Mesodermal cell (in vitro differentiated cells): Measurements from ENCODE around the gene HNF1B.

ENCODE experiments used
- H3K27ac ChIP-seq: 2 replicates; pipeline ENCODE4 v1.7.0; 2013; ENCODE audit warnings: mild to moderate bottlenecking, low read depth, low read length, moderate library complexity; ENCODE audit not compliant: severe bottlenecking
- H3K36me3 ChIP-seq: 2 replicates; pipeline ENCODE4 v1.7.1; 2013; ENCODE audit warnings: mild to moderate bottlenecking, low read length, moderate library complexity; ENCODE audit not compliant: control insufficient read depth, insufficient read depth
- H3K4me1 ChIP-seq: one replicate; pipeline ENCODE4 v1.7.1; 2013; ENCODE audit warnings: mild to moderate bottlenecking, low read length; ENCODE audit not compliant: insufficient read depth, control insufficient read depth, poor library complexity, severe bottlenecking
- H3K4me3 ChIP-seq: 2 replicates; pipeline ENCODE4 v1.7.0; 2013; ENCODE audit warnings: low read length, control low read depth, mild to moderate bottlenecking; ENCODE audit not compliant: insufficient read depth, poor library complexity, severe bottlenecking; ENCODE audit errors: extremely low read depth
- H3K9me3 ChIP-seq: 2 replicates; pipeline ENCODE4 v1.7.1; 2013; ENCODE audit warnings: mild to moderate bottlenecking, low read length, moderate library complexity; ENCODE audit not compliant: control insufficient read depth
- WGBS, 2 experiments: methylation state at CpG; one replicate each; pipeline ENCODE4 v1.1.5; 2013; ENCODE audit warnings: missing lambda C conversion rate in 2 of 2; ENCODE audit not compliant: insufficient coverage in 2 of 2; 5-methylcytosine and 5-hydroxymethylcytosine counted together

Gene HNF1B

GRCh38 chr17:37648555-37648954 is 96.3 kb downstream of the HNF1B start:
- Histone ChIP-seq H3K9me3 (no peaks in the 10 kb centered on the region), H3K4me1 (peaks cover 15% of the 10 kb centered on the region), H3K4me3 (no peak overlapping the region), H3K27ac (peak overlapping the region; percentile 73), H3K36me3 (no peaks in the 10 kb centered on the region)
- WGBS, 2 experiments = 55 to 65% methylated on average over 1 to 2 of the region's 2 CpGs

- Histone ChIP-seq H3K4me1 (peaks cover 15% of the 10 kb centered on the region), H3K9me3 (no peaks in the 10 kb centered on the region), H3K36me3 (no peaks in the 10 kb centered on the region), H3K27ac (no peak overlapping the region), H3K4me3 (no peak overlapping the region)
- 86 to 100% methylated on average over 1 of the region's 1 CpG for WGBS, 2 experiments
These were observed 97.0 kb downstream of the HNF1B start for GRCh38 chr17:37647856-37648255.

- Histone ChIP-seq H3K27ac (no peak overlapping the region), H3K4me1 (peaks cover 14% of the 10 kb centered on the region), H3K4me3 (peak overlapping the region; percentile 90), H3K9me3 (no peaks in the 10 kb centered on the region), H3K36me3 (peaks cover 28% of the 10 kb centered on the region)
- WGBS, 2 experiments = 85% methylated on average over 3 of the region's 3 CpGs
These were observed 101.0 kb downstream of the HNF1B start for GRCh38 chr17:37643869-37644268.

GRCh38 chr17:37643118-37643766 is 101.6 kb downstream of the HNF1B start, which contains the start of gene DDX52:
DDX52 (minus strand) TSS chr17:37643446; CDS start chr17:37643420, 26 bp downstream.
- H3K4me1 ChIP-seq = peaks cover 10% of the 10 kb centered on the region
- 0 to 1% methylated on average over 27 to 32 of the region's 43 CpGs for WGBS, 2 experiments

GRCh38 chr17:37642681-37643080 is 102.2 kb downstream of the HNF1B start:
- H3K27ac ChIP-seq = peak overlapping the region; percentile 63
- WGBS, 2 experiments = 0 to 4% methylated on average over 3 of the region's 7 CpGs
- no peaks in the 10 kb centered on the region for H3K9me3 ChIP-seq
- H3K36me3 ChIP-seq = peaks cover 36% of the 10 kb centered on the region
- H3K4me3 ChIP-seq = peak overlapping the region; percentile 90
- peaks cover 5% of the 10 kb centered on the region for H3K4me1 ChIP-seq

More at GRCh38 chr17:37643118-37643766, 101.6 kb downstream of the HNF1B start, which contains the start of gene DDX52:
- Histone ChIP-seq H3K9me3 (no peaks in the 10 kb centered on the region), H3K4me3 (peak within 1 kb of the TSS; percentile 90), H3K36me3 (peaks cover 31% of the 10 kb centered on the region), H3K27ac (peak within 1 kb of the TSS; percentile 63)

GRCh38 chr17:37640015-37640414 is 104.8 kb downstream of the HNF1B start:
- peaks cover 61% of the 10 kb centered on the region for H3K36me3 ChIP-seq
- no peaks in the 10 kb centered on the region for H3K9me3 ChIP-seq
- H3K4me3 ChIP-seq = no peak overlapping the region
- H3K4me1 ChIP-seq = peaks cover 5% of the 10 kb centered on the region
- H3K27ac ChIP-seq = no peak overlapping the region

GRCh38 chr17:37637956-37638355 is 106.9 kb downstream of the HNF1B start:
- no peak overlapping the region for H3K4me3 ChIP-seq
- H3K27ac ChIP-seq = no peak overlapping the region
- H3K36me3 ChIP-seq = peaks cover 73% of the 10 kb centered on the region
- H3K9me3 ChIP-seq = no peaks in the 10 kb centered on the region
- H3K4me1 ChIP-seq = peaks cover 5% of the 10 kb centered on the region
